ENCODE measurements around the gene KCNQ1. TPM values are rescaled to one million over a fixed set of nuclear protein-coding genes. Genes with fewer than 3 reads are reported as not detected.

The KCNQ1 gene
- total RNA-seq, 1 experiment from 2014 or later = 1.0 TPM

GRCh38 chr11:2817431-2817830 lies 372.6 kb downstream of the KCNQ1 start:
- no peak for DNase-seq
- H3K27me3 Mint-ChIP-seq (ENCODE audit: insufficient read depth, unreplicated experiment) = peaks cover 9% of the 10 kb centered on the region
- no peak overlapping the region for H3K27ac Mint-ChIP-seq (ENCODE audit: unreplicated experiment)
- Histone ChIP-seq H3K4me3 (ENCODE audit: low read depth, low read length) (no peak overlapping the region), H3K27me3 (replicated peaks; ENCODE audit: control insufficient read depth, insufficient read depth, low read length) (no peaks in the 10 kb centered on the region; the same call in 1 of the 2 replicates), H3K36me3 (ENCODE audit: control insufficient read depth, insufficient read depth, low read length) (no peaks in the 10 kb centered on the region), H3K9me3 (peaks cover 29% of the 10 kb centered on the region), H3K4me1 (no peaks in the 10 kb centered on the region)
- H3K9me3 Mint-ChIP-seq (ENCODE audit: unreplicated experiment) = peaks cover 57% of the 10 kb centered on the region
- H3K4me1 Mint-ChIP-seq (ENCODE audit: low read depth, unreplicated experiment) = no peaks in the 10 kb centered on the region
- H3K4me3 Mint-ChIP-seq (ENCODE audit: unreplicated experiment) = no peak overlapping the region
- intact Hi-C loops (cut with micrococcal nuclease; ENCODE audit: unreplicated experiment) = no loop called here
- TF ChIP-seq CTCF (IDR thresholded peaks at IDR 0.05; ENCODE audit: insufficient read depth in 1 of 2, low read depth in 1 of 2, low read length in 1 of 2, severe bottlenecking in 1 of 2, unreplicated experiment in 1 of 2) = no peak
- BruUV-seq (replicated peaks) = no TSS peak
- CTCF ChIA-PET = no interaction called here
- POLR2A ChIA-PET = no interaction called here
- peaks cover 6% of the 10 kb centered on the region for H3K36me3 Mint-ChIP-seq (ENCODE audit: insufficient read depth, unreplicated experiment)

DNA sequence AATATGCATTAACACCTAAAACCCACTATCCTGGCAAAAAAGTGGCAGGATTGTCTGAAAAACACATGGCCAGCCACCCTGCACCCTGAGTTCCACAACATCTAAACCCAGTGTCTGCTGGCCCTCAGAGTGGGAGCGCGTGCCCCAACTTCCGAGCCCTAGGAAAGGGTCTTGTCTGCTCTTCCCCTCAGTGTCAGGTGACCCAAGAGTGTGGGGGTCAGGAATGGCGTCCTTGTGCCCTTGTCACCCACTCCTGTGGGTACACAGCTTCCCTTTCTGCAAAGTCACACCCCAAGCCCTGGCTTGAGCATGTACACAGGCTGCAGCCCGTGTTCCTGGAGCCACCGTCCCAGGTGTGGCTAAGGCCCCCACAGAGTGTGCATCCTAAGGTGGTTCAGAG lies 373.2 kb downstream of the KCNQ1 start:
- Histone ChIP-seq H3K27me3 (replicated peaks; ENCODE audit: control insufficient read depth, insufficient read depth, low read length) (no peaks in the 10 kb centered on the region; the same call in 1 of the 2 replicates), H3K4me3 (ENCODE audit: low read depth, low read length) (no peak overlapping the region), H3K36me3 (ENCODE audit: control insufficient read depth, insufficient read depth, low read length) (no peaks in the 10 kb centered on the region), H3K9me3 (peaks cover 33% of the 10 kb centered on the region), H3K4me1 (no peaks in the 10 kb centered on the region)
- Mint-ChIP-seq H3K27ac (ENCODE audit: unreplicated experiment) (no peak overlapping the region), H3K36me3 (ENCODE audit: insufficient read depth, unreplicated experiment) (peaks cover 6% of the 10 kb centered on the region), H3K27me3 (ENCODE audit: insufficient read depth, unreplicated experiment) (peaks cover 9% of the 10 kb centered on the region), H3K4me1 (ENCODE audit: low read depth, unreplicated experiment) (no peaks in the 10 kb centered on the region), H3K4me3 (ENCODE audit: unreplicated experiment) (no peak overlapping the region), H3K9me3 (ENCODE audit: unreplicated experiment) (peaks cover 62% of the 10 kb centered on the region)
- BruUV-seq (replicated peaks) = no TSS peak
- no peak for TF ChIP-seq CTCF (IDR thresholded peaks at IDR 0.05; ENCODE audit: insufficient read depth in 1 of 2, low read depth in 1 of 2, low read length in 1 of 2, severe bottlenecking in 1 of 2, unreplicated experiment in 1 of 2)
- DNase-seq = no peak
- POLR2A ChIA-PET = no interaction called here
- CTCF ChIA-PET = no interaction called here
- intact Hi-C loops (cut with micrococcal nuclease; ENCODE audit: unreplicated experiment) = no loop called here

DNA sequence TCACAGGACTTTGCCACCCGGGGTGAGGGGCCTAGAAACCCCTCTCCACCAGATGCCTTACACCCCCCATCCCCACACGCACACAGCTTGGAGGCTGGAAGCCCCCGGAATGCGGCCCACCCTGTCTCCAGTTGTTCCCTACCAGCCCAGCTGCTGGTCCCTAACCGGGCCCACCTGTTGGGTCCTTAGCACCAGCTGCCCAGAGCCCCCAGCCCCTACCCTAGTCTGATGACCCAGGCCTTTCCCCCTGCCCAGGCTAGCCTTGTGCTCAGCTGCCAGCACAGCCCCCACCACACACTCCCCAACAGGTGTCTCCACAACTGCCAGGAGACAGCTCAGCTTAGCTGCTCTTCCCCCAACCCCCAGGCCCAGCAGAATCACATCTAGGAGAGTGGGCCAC lies 373.7 kb downstream of the KCNQ1 start:
- DNase-seq = no peak
- H3K36me3 Mint-ChIP-seq (ENCODE audit: insufficient read depth, unreplicated experiment) = peaks cover 6% of the 10 kb centered on the region
- no peaks in the 10 kb centered on the region for H3K36me3 ChIP-seq (ENCODE audit: control insufficient read depth, insufficient read depth, low read length)
- TF ChIP-seq CTCF (IDR thresholded peaks at IDR 0.05; ENCODE audit: insufficient read depth in 1 of 2, low read depth in 1 of 2, low read length in 1 of 2, severe bottlenecking in 1 of 2, unreplicated experiment in 1 of 2) = no peak
- H3K4me3 Mint-ChIP-seq (ENCODE audit: unreplicated experiment) = no peak overlapping the region
- H3K4me3 ChIP-seq (ENCODE audit: low read depth, low read length) = no peak overlapping the region
- no peak overlapping the region for H3K27ac Mint-ChIP-seq (ENCODE audit: unreplicated experiment)
- H3K27me3 Mint-ChIP-seq (ENCODE audit: insufficient read depth, unreplicated experiment) = peaks cover 9% of the 10 kb centered on the region
- peaks cover 65% of the 10 kb centered on the region for H3K9me3 Mint-ChIP-seq (ENCODE audit: unreplicated experiment)
- H3K9me3 ChIP-seq = peaks cover 38% of the 10 kb centered on the region
- H3K27me3 ChIP-seq (replicated peaks; ENCODE audit: control insufficient read depth, insufficient read depth, low read length) = no peaks in the 10 kb centered on the region; the same call in 1 of the 2 replicates
- no TSS peak for BruUV-seq (replicated peaks)
- ChIA-PET POLR2A (no interaction called here), CTCF (no interaction called here)
- intact Hi-C loops (cut with micrococcal nuclease; ENCODE audit: unreplicated experiment) = no loop called here
- H3K4me1 ChIP-seq = no peaks in the 10 kb centered on the region
- H3K4me1 Mint-ChIP-seq (ENCODE audit: low read depth, unreplicated experiment) = no peaks in the 10 kb centered on the region

All from Caco-2 (cell line).